HG02943 (cell line): ENCODE measurements around the gene SLC1A2.

Experiments used
- ATAC-seq: cut with Tn5 transposase; IDR thresholded peaks from one replicate; pipeline ENCODE4 v1.9.1; 2021; ENCODE audit warnings: mild to moderate bottlenecking, low read depth, moderate library complexity; ENCODE audit not compliant: unreplicated experiment

Gene SLC1A2

DNA sequence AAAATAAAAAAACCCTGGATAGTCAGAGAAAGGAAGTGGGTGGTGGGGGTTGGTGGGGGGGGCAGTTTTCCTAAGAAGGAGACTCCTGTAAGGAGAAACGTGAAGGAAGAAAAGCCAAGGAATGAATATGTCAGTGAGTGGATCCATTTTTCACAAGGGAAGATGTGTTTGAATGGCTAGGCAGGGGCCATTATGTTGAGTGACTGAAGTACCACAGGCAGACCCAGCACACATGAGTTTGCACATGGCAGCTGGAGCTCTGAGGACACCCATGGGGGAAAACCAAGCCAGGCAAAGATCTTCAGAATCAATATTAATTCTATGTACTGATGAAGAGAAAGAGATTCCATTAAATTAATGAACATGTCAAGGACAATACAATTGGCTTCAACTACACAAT is 212.7 kb downstream of the SLC1A2 start:
- no peak for ATAC-seq

DNA sequence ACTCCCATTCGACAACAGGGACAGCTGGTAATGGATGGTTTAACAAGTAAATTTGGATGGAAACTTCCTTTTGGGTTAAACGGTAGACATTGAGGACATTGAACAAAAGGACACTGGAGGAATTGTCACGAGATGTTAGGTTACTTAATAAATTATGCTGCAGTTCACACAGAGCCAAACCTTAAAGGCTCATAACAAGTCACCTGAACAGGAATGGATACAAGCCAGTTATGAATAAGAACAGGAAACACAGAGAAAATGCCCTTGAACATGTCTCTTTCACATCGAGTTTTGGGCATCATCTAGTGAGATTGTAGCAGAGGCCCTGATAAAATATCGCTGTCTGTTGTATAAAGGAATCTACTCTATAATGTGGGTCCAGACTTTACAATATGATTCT is 214.7 kb downstream of the SLC1A2 start:
- no peak for ATAC-seq
